Ovary (tissue), 3 donors: ENCODE results near the gene UTS2R.

Source experiments
- CTCF ChIP-seq, 3 donors: fragments of 450-650 bp in 2 of 3; fragments of 200-600 bp in 1 of 3; IDR thresholded peaks; one replicate each; pipeline versions ENCODE4 v1.5.1 to v1.8.0; 2016 to 2022; ENCODE audit warnings: antibody characterized with exemption in 3 of 3, mild to moderate bottlenecking in 1 of 3
- EP300 ChIP-seq: sonication (generic); formaldehyde crosslinking; IDR thresholded peaks from one replicate; pipeline ENCODE4 v1.6.1; 2017; ENCODE audit warnings: antibody characterized with exemption
- POLR2A ChIP-seq: fragments of 450-650 bp; IDR thresholded peaks from one replicate; pipeline ENCODE4 v1.6.1; 2017; ENCODE audit warnings: antibody characterized with exemption, mild to moderate bottlenecking, moderate library complexity
- donor health status: DM: no; HTN: no; CAD: no.

GRCh38 chr17:82333279-82334171 lies 38.0 kb upstream of the UTS2R start, which contains the start of gene SECTM1:
- TF ChIP-seq CTCF (IDR thresholded peaks at IDR 0.05) (no peak), EP300 (no peak), POLR2A (no peak)
